NCI-H526 (cell line): ENCODE measurements around the gene PML.
A peak's percentile ranks its signal among the peaks of the same experiment; 100 is the strongest.
"Not testable (repeated sequence)": the region's sequence is repeated elsewhere in the genome, so short reads cannot be mapped to it uniquely, and the experiment has no call there.

Source experiments
- DNase-seq, 2 experiments: peaks; one replicate each; lab custom pipeline; 2025; lab: John Stamatoyannopoulos, UW

The PML gene

GRCh38 chr15:74038707-74039655 is 44.5 kb downstream of the PML start:
- DNase-seq = no peak

GRCh38 chr15:74039656-74040010 is 45.1 kb downstream of the PML start:
- peak in 1 of 2 experiments; percentile 10 for DNase-seq

GRCh38 chr15:74040109-74040850 is 45.8 kb downstream of the PML start:
- DNase-seq = no peak

GRCh38 chr15:74041311-74041756 is 46.8 kb downstream of the PML start:
- DNase-seq = peak; percentile 29 to 57

- DNase-seq = peak in 1 of 2 experiments; percentile 9
These were observed 47.4 kb downstream of the PML start for GRCh38 chr15:74041777-74042435.

- DNase-seq = no peak
These were observed 48.3 kb downstream of the PML start for GRCh38 chr15:74042603-74043424.

GRCh38 chr15:74043425-74044266 is 49.1 kb downstream of the PML start:
- DNase-seq = no peak

- DNase-seq = no peak
These were observed 50.0 kb downstream of the PML start for GRCh38 chr15:74044267-74045110.

- DNase-seq = no peak
These were observed 50.7 kb downstream of the PML start for GRCh38 chr15:74045184-74045583.

GRCh38 chr15:74045636-74046274 is 51.2 kb downstream of the PML start:
- no peak for DNase-seq

GRCh38 chr15:74046275-74046674 is 51.8 kb downstream of the PML start:
- no peak for DNase-seq

GRCh38 chr15:74050127-74050526 is 55.6 kb downstream of the PML start:
- no peak for DNase-seq

GRCh38 chr15:74050556-74051234 is 56.2 kb downstream of the PML start:
- DNase-seq = no peak

GRCh38 chr15:74052271-74053260 is 58.0 kb downstream of the PML start:
- not testable (repeated sequence) for DNase-seq

- no peak for DNase-seq
These were observed 59.0 kb downstream of the PML start for GRCh38 chr15:74053517-74053916.

- peak; percentile 35 to 88 for DNase-seq
These were observed 59.5 kb downstream of the PML start for GRCh38 chr15:74053941-74054529.

GRCh38 chr15:74055804-74056203 is 61.3 kb downstream of the PML start:
- no peak for DNase-seq
